HL-60 (cell line): ENCODE data around the gene CD93.

Source experiments
- POLR2AphosphoS5 ChIP-seq: IDR thresholded peaks from 2 replicates; pipeline ENCODE4 v1.6.1; 2012; ENCODE audit warnings: low read depth
- SPI1 ChIP-seq: IDR thresholded peaks from 2 replicates; pipeline ENCODE4 v1.6.1; 2012; ENCODE audit warnings: low read depth, mild to moderate bottlenecking, borderline replicate concordance
- TF ChIP-seq, protein P1 (sequence below): IDR thresholded peaks from one replicate; pipeline ENCODE4 v1.5.1; 2011; ENCODE audit warnings: low read length, control low read depth, inconsistent platforms; ENCODE audit not compliant: insufficient read depth

DNA sequence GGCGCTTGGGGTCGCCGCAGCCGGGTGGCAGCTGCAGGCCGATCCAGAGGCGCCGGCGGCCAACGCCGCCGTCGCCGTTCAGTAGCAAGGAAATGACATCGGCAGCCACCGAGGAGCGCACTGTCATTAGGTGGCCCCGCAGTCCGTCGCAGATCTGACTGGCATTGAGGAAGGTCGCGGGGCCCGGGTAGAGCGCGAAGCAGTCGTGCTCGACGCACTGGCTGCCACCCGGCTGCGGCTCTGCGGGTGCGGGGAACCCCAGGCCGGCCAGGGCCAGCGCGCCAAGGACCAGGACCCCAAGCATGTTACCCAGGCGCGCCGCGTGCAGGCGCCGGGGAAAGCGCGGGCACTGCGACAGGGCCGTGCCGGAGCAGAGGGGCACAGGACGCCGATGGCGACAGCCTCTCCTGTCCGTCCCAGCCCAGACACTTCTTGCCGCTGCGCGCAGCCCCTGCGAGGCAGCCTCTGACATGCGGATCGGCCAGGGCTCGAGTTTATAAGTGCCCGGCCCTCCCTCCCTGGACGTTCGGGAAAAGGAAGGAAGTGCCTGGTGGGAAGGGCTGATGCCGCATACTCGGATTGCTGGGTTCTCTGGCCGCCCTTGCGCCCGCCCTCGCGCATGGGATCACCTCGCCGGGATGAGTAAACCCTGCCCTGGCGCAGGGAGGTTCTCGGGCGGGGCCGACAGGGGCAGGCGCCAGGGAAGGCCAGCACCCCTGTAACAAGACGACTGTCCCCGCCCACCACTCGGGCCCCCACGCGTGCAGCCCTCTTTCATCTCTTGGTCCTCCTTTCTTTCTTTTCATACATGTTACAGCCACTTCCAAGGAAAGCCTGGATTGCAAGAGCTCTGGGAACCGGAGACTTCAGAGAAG, 36.7 kb downstream of the CD93 start, which contains the start of gene THBD:
- TF ChIP-seq, protein P1, sequence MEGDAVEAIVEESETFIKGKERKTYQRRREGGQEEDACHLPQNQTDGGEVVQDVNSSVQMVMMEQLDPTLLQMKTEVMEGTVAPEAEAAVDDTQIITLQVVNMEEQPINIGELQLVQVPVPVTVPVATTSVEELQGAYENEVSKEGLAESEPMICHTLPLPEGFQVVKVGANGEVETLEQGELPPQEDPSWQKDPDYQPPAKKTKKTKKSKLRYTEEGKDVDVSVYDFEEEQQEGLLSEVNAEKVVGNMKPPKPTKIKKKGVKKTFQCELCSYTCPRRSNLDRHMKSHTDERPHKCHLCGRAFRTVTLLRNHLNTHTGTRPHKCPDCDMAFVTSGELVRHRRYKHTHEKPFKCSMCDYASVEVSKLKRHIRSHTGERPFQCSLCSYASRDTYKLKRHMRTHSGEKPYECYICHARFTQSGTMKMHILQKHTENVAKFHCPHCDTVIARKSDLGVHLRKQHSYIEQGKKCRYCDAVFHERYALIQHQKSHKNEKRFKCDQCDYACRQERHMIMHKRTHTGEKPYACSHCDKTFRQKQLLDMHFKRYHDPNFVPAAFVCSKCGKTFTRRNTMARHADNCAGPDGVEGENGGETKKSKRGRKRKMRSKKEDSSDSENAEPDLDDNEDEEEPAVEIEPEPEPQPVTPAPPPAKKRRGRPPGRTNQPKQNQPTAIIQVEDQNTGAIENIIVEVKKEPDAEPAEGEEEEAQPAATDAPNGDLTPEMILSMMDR: no peak
- TF ChIP-seq POLR2AphosphoS5 (no peak), SPI1 (no peak)
